ENCODE measurements around the gene AP1M2.

Gene AP1M2

GRCh38 chr19:10602330-10603083 is 15.4 kb upstream of the AP1M2 start:
- TF ChIP-seq POLR2AphosphoS5 (IDR thresholded peaks at IDR 0.05; ENCODE audit: low read depth, low read length) (0 out of 2 replicates have a peak, but pooled peaks have one; percentile 28), REST (IDR thresholded peaks at IDR 0.05; ENCODE audit: insufficient read depth in 1 of 2, low read depth in 2 of 2, low read length in 2 of 2) (no peak)

- TF ChIP-seq TAF1 (IDR thresholded peaks at IDR 0.05; ENCODE audit: borderline replicate concordance, insufficient read depth, low read length) (no peak), POLR2AphosphoS5 (IDR thresholded peaks at IDR 0.05; ENCODE audit: low read depth, low read length) (no peak), SIN3A (IDR thresholded peaks at IDR 0.05; ENCODE audit: borderline replicate concordance, insufficient read depth, low read length) (no peak), REST (IDR thresholded peaks at IDR 0.05; ENCODE audit: insufficient read depth in 1 of 2, low read depth in 2 of 2, low read length in 2 of 2) (no peak), FOXP2 (optimal IDR thresholded peaks at IDR 0.05; ENCODE audit: borderline replicate concordance, extremely low read depth, extremely low read length, insufficient read depth) (no peak)
Measured at GRCh38 chr19:10601999-10602329, 14.9 kb upstream of the AP1M2 start.

GRCh38 chr19:10600149-10600548 is 13.0 kb upstream of the AP1M2 start:
- no peak for TF ChIP-seq SIN3A (IDR thresholded peaks at IDR 0.05; ENCODE audit: borderline replicate concordance, insufficient read depth, low read length)
- TF ChIP-seq REST (IDR thresholded peaks at IDR 0.05; ENCODE audit: insufficient read depth in 1 of 2, low read depth in 2 of 2, low read length in 2 of 2): no peak
- no peak for TF ChIP-seq POLR2AphosphoS5 (IDR thresholded peaks at IDR 0.05; ENCODE audit: low read depth, low read length)
- TF ChIP-seq TAF1 (IDR thresholded peaks at IDR 0.05; ENCODE audit: borderline replicate concordance, insufficient read depth, low read length): no peak
- no peak for TF ChIP-seq FOXP2 (optimal IDR thresholded peaks at IDR 0.05; ENCODE audit: borderline replicate concordance, extremely low read depth, extremely low read length, insufficient read depth)

GRCh38 chr19:10593820-10594637 is 6.9 kb upstream of the AP1M2 start:
- TF ChIP-seq POLR2AphosphoS5 (IDR thresholded peaks at IDR 0.05; ENCODE audit: low read depth, low read length) (no peak), TAF1 (IDR thresholded peaks at IDR 0.05; ENCODE audit: borderline replicate concordance, insufficient read depth, low read length) (no peak)

GRCh38 chr19:10593148-10593547 is 6.0 kb upstream of the AP1M2 start:
- TF ChIP-seq POLR2AphosphoS5 (IDR thresholded peaks at IDR 0.05; ENCODE audit: low read depth, low read length): no peak
- no peak for TF ChIP-seq REST (IDR thresholded peaks at IDR 0.05; ENCODE audit: insufficient read depth in 1 of 2, low read depth in 2 of 2, low read length in 2 of 2)
- TF ChIP-seq SIN3A (IDR thresholded peaks at IDR 0.05; ENCODE audit: borderline replicate concordance, insufficient read depth, low read length): no peak
- no peak for TF ChIP-seq TAF1 (IDR thresholded peaks at IDR 0.05; ENCODE audit: borderline replicate concordance, insufficient read depth, low read length)

Data from PFSK-1 (cell line).